Type B pancreatic cell (in vitro differentiated cells): ENCODE results near the gene OIT3. TPM values are rescaled to one million over a fixed set of nuclear protein-coding genes. Genes with fewer than 3 reads are reported as not detected.

ENCODE experiments used
- DNase-seq: peaks from one replicate; pipeline ENCODE4 v3.0.0; 2021; ENCODE audit warnings: mixed read lengths; ENCODE audit not compliant: unreplicated experiment; ENCODE audit errors: extremely low spot score
- H3K27ac Mint-ChIP-seq: 2 replicates; pipeline ENCODE4 v1.8.0; 2021; ENCODE audit warnings: mild to moderate bottlenecking, mixed read lengths
- H3K27me3 Mint-ChIP-seq: 2 replicates; pipeline ENCODE4 v1.8.0; 2021; ENCODE audit warnings: mixed read lengths
- H3K36me3 Mint-ChIP-seq: 2 replicates; pipeline ENCODE4 v1.8.0; 2021; ENCODE audit warnings: mixed read lengths
- H3K4me1 Mint-ChIP-seq: one replicate; pipeline ENCODE4 v1.8.0; 2021; ENCODE audit warnings: mixed read lengths; ENCODE audit not compliant: unreplicated experiment
- H3K4me3 Mint-ChIP-seq: 2 replicates; pipeline ENCODE4 v1.8.0; 2021; ENCODE audit warnings: mild to moderate bottlenecking, mixed read lengths
- H3K9me3 Mint-ChIP-seq: 2 replicates; pipeline ENCODE4 v1.8.0; 2021; ENCODE audit warnings: mixed read lengths
- long read RNA-seq: library from polyadenylated mRNA; unstranded; transcript quantifications from one replicate; pipeline ENCODE4 v2.0.0, GENCODE V29; 2020
- total RNA-seq: library from RNA; stranded (reverse); gene quantifications from 2 replicates; pipeline ENCODE4 v1.2.1, GENCODE V29; 2021; ENCODE audit warnings: low replicate concordance
- TF ChIP-seq, protein P1 (sequence below): fragments of 200-600 bp; sonication (generic); conservative IDR thresholded peaks from 2 replicates; pipeline ENCODE4 v1.5.0; 2021; ENCODE audit warnings: antibody characterized with exemption, mild to moderate bottlenecking

The OIT3 gene
- 0.17 TPM in 1 of 2 replicates, not detected in the other for total RNA-seq
- long read RNA-seq, partial matches to known transcripts, result 0 of 7 reads
- long read RNA-seq, other reads (novel, unspliced or antisense), result 7 of 7 reads

GRCh38 chr10:72893136-72893798 lies at the start of gene OIT3:
Gene OIT3, plus strand, starts transcription at chr10:72893739. Its CDS starts 60 bp downstream, at chr10:72893799.
- TF ChIP-seq, protein P1, sequence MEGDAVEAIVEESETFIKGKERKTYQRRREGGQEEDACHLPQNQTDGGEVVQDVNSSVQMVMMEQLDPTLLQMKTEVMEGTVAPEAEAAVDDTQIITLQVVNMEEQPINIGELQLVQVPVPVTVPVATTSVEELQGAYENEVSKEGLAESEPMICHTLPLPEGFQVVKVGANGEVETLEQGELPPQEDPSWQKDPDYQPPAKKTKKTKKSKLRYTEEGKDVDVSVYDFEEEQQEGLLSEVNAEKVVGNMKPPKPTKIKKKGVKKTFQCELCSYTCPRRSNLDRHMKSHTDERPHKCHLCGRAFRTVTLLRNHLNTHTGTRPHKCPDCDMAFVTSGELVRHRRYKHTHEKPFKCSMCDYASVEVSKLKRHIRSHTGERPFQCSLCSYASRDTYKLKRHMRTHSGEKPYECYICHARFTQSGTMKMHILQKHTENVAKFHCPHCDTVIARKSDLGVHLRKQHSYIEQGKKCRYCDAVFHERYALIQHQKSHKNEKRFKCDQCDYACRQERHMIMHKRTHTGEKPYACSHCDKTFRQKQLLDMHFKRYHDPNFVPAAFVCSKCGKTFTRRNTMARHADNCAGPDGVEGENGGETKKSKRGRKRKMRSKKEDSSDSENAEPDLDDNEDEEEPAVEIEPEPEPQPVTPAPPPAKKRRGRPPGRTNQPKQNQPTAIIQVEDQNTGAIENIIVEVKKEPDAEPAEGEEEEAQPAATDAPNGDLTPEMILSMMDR, result no peak
- Mint-ChIP-seq H3K36me3 (peaks cover 5% of the 10 kb centered on the region), H3K27ac (no peak within 1 kb of the TSS), H3K4me3 (no peak within 1 kb of the TSS), H3K4me1 (no peaks in the 10 kb centered on the region), H3K9me3 (peaks cover 4% of the 10 kb centered on the region), H3K27me3 (no peaks in the 10 kb centered on the region)
- no peak for DNase-seq

DNA sequence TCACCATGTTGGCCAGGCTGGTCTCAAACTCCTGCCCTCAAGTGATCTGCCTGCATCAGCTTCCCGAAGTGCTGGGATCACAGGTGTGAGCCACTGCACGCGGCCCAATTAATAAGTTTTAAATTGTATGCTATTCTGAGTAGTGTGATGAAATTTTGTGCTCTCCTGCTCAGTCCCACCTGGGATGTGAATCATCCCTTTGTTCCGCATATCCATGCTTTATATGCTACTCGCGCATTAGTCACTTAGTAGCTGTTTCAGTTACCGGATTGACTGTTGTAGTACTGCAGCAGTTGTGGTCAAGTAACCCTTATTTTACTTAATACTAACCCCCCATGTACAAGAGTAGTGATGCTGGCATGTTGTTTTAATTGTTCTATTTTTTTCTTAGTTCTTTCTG lies 47.3 kb upstream of the OIT3 start:
- H3K36me3 Mint-ChIP-seq, result no peaks in the 10 kb centered on the region
- H3K4me3 Mint-ChIP-seq, result no peak overlapping the region
- H3K27me3 Mint-ChIP-seq, result no peaks in the 10 kb centered on the region
- H3K27ac Mint-ChIP-seq, result no peak overlapping the region
- TF ChIP-seq, protein P1, result no peak
- H3K4me1 Mint-ChIP-seq, result no peaks in the 10 kb centered on the region
- DNase-seq, result no peak
- H3K9me3 Mint-ChIP-seq, result peaks cover 2% of the 10 kb centered on the region

DNA sequence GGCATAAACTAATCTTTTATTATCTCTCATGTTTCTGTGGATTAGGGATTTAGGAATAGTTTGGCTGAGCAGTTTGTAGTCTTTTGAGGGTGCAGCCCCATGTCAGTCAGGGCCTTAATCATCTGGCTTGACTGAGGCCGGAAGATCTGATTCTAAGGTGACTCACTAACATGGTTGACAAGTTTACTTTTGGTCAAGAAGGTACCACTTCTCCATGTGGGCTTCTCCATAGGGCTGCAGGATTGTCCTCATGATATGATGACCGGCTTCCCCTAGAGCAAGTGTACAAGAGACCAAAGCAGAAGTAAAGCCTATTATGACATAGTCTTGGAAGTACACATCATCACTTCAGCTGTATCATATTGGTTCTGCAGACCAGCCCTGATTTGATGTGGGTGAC lies 45.9 kb upstream of the OIT3 start:
- H3K27ac Mint-ChIP-seq, result no peak overlapping the region
- H3K4me3 Mint-ChIP-seq, result no peak overlapping the region
- no peaks in the 10 kb centered on the region for H3K4me1 Mint-ChIP-seq
- DNase-seq, result no peak
- H3K27me3 Mint-ChIP-seq, result no peaks in the 10 kb centered on the region
- TF ChIP-seq, protein P1, result no peak
- H3K9me3 Mint-ChIP-seq, result peaks cover 6% of the 10 kb centered on the region
- peaks cover 6% of the 10 kb centered on the region for H3K36me3 Mint-ChIP-seq

GRCh38 chr10:72850861-72851260 lies 42.7 kb upstream of the OIT3 start:
- H3K36me3 Mint-ChIP-seq, result peaks cover 6% of the 10 kb centered on the region
- no peaks in the 10 kb centered on the region for H3K4me1 Mint-ChIP-seq
- no peak for DNase-seq
- H3K4me3 Mint-ChIP-seq, result no peak overlapping the region
- no peaks in the 10 kb centered on the region for H3K27me3 Mint-ChIP-seq
- peaks cover 6% of the 10 kb centered on the region for H3K9me3 Mint-ChIP-seq
- H3K27ac Mint-ChIP-seq, result no peak overlapping the region
- TF ChIP-seq, protein P1, result no peak

DNA sequence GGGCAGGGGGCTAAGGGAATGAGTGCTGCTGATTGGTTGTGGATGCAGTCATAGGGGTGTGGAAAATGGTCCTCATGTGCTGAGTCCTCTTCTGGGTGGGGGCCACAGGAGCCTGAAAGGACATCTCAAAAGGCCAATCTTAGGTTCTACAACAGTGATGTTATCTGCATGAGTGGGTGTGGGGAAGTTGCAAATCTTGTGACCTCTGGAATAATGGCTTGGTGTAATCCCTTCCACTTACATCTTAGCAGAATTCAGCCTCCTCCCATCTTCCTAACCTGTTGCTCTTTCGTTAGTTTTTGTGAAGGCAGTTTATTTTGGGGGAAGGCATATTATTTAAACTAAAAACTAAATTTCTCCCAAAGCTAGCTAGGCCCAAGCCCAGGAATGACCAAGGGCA lies 42.0 kb upstream of the OIT3 start:
- no peak overlapping the region for H3K4me3 Mint-ChIP-seq
- H3K27me3 Mint-ChIP-seq, result no peaks in the 10 kb centered on the region
- peaks cover 6% of the 10 kb centered on the region for H3K9me3 Mint-ChIP-seq
- DNase-seq, result no peak
- TF ChIP-seq, protein P1, result no peak
- H3K4me1 Mint-ChIP-seq, result no peaks in the 10 kb centered on the region
- no peak overlapping the region for H3K27ac Mint-ChIP-seq
- H3K36me3 Mint-ChIP-seq, result peaks cover 6% of the 10 kb centered on the region
